Mucosa of rectum (tissue), 2 donors: Measurements from ENCODE around the gene RHOV.

Experiments used
- H3K27ac ChIP-seq, 2 donors: one replicate each; pipeline ENCODE4 v1.7.0; 2013; ENCODE audit warnings: inconsistent platforms in 2 of 2, low read depth in 2 of 2, low read length in 2 of 2
- H3K27me3 ChIP-seq, 2 donors: one replicate each; pipeline ENCODE4 v1.7.0; 2013; ENCODE audit warnings: low read length in 2 of 2; ENCODE audit not compliant: control insufficient read depth in 2 of 2, insufficient read depth in 2 of 2
- H3K36me3 ChIP-seq, 2 donors: one replicate each; pipeline ENCODE4 v1.7.0; 2013; ENCODE audit warnings: low read length in 2 of 2; ENCODE audit not compliant: control insufficient read depth in 2 of 2, insufficient read depth in 2 of 2
- H3K4me1 ChIP-seq, 2 donors: one replicate each; pipeline ENCODE4 v1.7.0; 2013; ENCODE audit warnings: low read length in 2 of 2, mild to moderate bottlenecking in 1 of 2; ENCODE audit not compliant: control insufficient read depth in 2 of 2, insufficient read depth in 2 of 2
- H3K4me3 ChIP-seq, 2 donors: one replicate each; pipeline ENCODE4 v1.7.0; 2013; ENCODE audit warnings: low read length in 2 of 2
- H3K9ac ChIP-seq, 2 donors: one replicate each; pipeline ENCODE4 v1.7.0; 2013; ENCODE audit warnings: low read length in 2 of 2, low read depth in 1 of 2, mild to moderate bottlenecking in 1 of 2
- H3K9me3 ChIP-seq, 2 donors: one replicate each; pipeline ENCODE4 v1.7.0; 2013; ENCODE audit warnings: low read length in 2 of 2; ENCODE audit not compliant: control insufficient read depth in 2 of 2
- donor health status: healthy.
- donor health status: Normal muscosa, but diverticular disease.

RHOV gene

DNA sequence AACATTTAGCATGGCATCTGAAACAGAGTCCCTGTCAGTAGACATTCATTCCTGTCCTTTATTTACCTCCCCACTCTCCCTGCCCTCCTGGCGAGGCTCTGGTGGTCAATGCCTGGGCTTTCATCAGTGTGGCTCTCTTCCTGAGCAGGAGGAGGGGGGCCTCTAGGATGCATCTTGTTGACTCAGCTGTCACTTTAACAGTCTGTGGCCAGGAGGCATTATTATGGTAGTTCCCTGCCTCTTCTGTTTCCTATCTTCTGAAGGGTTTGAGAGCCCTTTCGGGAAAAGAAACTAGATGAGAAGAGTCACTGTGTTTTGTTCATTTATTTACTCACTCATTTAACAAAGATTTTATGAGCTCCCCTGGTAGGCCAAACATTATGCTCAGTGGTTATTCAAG, 43.1 kb downstream of the RHOV start:
- H3K4me3 ChIP-seq = no peak overlapping the region
- no peaks in the 10 kb centered on the region for H3K9me3 ChIP-seq
- peaks cover 0 to under 1% of the 10 kb centered on the region in 2 donors for H3K36me3 ChIP-seq
- H3K9ac ChIP-seq = no peak overlapping the region
- H3K27ac ChIP-seq = no peak overlapping the region
- H3K4me1 ChIP-seq = peaks cover 18 to 22% of the 10 kb centered on the region in 2 donors
- no peaks in the 10 kb centered on the region for H3K27me3 ChIP-seq

DNA sequence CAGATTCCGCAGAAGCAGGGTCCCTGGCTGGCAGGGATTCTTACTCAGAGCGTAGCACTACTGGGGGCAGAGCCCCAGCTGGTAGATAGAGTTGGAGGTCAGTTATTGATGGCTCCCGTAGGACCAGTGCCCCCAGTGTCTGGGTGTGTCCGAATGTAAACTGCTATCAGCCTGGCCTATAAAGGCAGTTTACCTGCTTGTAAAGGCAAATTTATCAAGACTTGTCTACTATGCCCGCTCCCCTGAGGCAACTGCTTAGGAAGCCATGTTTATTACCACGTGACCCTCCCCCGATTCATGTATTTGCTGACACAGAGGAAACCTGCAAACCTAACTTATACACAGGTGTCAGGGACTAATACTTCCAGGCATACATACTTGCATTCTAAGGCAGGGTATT, 44.9 kb downstream of the RHOV start:
- Histone ChIP-seq H3K36me3 (no peaks in the 10 kb centered on the region), H3K27me3 (no peaks in the 10 kb centered on the region), H3K4me1 (peaks cover 24 to 38% of the 10 kb centered on the region in 2 donors), H3K9ac (peak overlapping the region in 1 of 2 donors; percentile 86), H3K4me3 (peak overlapping the region; percentile 81), H3K27ac (peak overlapping the region; percentile 94 to 96), H3K9me3 (no peaks in the 10 kb centered on the region)

DNA sequence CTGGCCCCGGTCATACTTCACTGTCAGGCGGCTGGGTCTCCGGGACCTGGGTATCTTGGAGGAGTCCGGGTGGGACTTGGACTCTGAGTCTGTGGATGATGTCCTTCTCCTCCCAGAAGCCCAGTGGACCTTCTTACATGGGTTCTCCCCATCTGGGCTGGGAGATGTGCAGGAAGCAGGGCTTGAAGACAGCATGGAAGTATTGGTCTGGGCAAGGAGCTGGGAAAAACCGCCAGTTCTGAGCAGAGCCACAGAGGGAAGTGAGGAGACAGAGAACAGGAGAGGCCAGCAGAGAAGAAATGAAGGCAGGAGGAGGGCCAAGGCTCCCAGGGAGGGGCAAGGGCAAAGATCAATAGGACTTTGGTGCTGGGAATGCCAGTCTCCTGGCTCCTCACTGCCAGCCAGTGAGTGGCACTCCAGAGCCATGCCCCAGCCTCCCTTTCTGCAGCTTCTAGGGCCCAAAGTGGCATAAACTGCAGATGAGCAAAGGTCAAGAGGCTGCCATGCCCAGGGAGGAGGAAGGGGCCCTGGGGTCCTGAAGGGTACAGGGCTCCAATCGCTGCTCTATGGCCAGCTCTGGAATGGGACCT, 45.5 kb downstream of the RHOV start, which contains the start of gene PPP1R14D:
Gene PPP1R14D, minus strand, starts transcription at position 262 of the 590 bp plus-strand sequence. Its CDS starts 67 bp downstream, at position 195.
- Histone ChIP-seq H3K4me3 (peak within 1 kb of the TSS; percentile 81), H3K36me3 (no peaks in the 10 kb centered on the region), H3K4me1 (peaks cover 27 to 44% of the 10 kb centered on the region in 2 donors), H3K9ac (peak within 1 kb of the TSS; percentile 83 to 86), H3K27me3 (no peaks in the 10 kb centered on the region), H3K27ac (peak within 1 kb of the TSS; percentile 94 to 96), H3K9me3 (no peaks in the 10 kb centered on the region)

- Histone ChIP-seq H3K27me3 (no peaks in the 10 kb centered on the region), H3K4me1 (peaks cover 27 to 48% of the 10 kb centered on the region in 2 donors), H3K4me3 (peak overlapping the region; percentile 81), H3K27ac (peak overlapping the region; percentile 89 to 96), H3K36me3 (no peaks in the 10 kb centered on the region), H3K9ac (peak overlapping the region; percentile 41 to 62), H3K9me3 (no peaks in the 10 kb centered on the region)
These were observed 47.5 kb downstream of the RHOV start for GRCh38 chr15:40826423-40827075.

DNA sequence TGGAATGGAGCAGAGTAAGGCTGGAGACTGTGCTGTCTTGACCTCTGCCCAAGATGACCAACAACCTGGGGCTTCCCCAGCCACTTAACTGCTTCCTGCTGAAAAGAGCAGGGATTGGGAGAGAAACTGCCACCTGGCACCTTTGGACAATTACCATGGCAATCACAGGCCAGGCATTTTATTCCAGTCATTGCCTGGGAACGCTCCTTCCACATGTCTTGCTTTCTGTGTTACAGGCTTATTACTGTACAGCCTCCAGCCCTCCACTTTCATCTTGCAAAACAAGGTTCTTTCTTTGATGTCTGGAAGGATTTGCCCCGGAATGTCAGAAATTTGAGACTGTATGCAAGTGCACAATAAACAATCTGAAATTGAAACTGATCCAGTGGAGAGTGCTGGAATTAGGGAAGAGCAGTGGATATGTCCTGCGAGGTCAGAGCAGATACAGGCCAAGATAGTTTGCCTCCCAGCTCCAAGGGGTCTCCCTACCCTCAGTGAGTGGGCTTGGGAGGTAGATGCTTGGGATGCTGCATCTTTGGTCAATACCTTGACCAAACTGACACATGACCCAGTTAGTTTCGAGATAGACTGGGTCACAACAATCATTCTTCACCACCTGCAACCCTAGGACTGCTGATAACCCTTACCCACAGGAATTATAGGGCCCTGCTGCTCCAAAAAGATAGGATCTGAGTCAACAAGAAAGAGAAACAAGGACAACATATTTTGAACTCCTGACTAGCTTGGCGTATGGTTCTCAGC, 48.2 kb downstream of the RHOV start:
- Histone ChIP-seq H3K27ac (peak overlapping the region; percentile 89 to 96), H3K9me3 (no peaks in the 10 kb centered on the region), H3K4me1 (peaks cover 27 to 48% of the 10 kb centered on the region in 2 donors), H3K36me3 (no peaks in the 10 kb centered on the region), H3K27me3 (no peaks in the 10 kb centered on the region), H3K4me3 (peak overlapping the region; percentile 81), H3K9ac (peak overlapping the region; percentile 56 to 62)

DNA sequence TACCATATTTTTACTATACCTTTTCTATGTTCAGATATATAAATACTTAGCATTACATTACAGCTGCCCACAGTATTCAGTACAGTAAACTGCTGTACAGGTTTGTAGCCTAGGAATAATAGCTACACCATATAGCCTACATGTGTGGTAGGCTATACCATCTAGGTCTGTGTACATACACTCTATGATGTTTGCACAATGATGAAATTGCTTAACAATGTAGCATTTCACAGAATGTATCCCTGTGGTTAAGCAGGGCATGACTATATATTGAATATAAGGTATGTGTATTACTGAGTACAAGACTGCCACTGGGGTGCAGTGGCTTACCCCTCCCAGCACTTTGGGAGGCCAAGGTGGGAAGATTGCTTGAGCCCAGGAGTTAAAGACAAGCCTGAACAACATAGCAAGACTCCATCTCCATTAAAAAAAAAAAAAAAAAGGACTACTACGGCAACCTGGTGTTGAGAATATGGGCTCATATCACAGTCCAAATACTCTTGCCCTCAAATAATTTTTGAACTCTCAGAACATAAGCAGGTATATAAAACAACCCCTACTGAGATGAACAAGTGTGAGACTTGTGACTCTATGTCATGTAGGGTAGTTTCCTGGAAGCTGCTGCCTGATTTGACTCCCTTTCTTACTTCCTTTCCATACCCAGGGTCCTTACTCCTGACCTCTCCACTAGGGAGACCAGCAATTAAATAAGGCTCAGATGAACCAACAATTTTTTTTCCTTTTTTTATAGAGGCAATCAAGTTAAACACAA, 50.3 kb downstream of the RHOV start:
- Histone ChIP-seq H3K4me1 (peaks cover 24 to 38% of the 10 kb centered on the region in 2 donors), H3K9ac (peak overlapping the region; percentile 24 to 43), H3K27ac (peak overlapping the region; percentile 61 to 65), H3K27me3 (no peaks in the 10 kb centered on the region), H3K36me3 (no peaks in the 10 kb centered on the region), H3K4me3 (peak overlapping the region; percentile 7 to 22), H3K9me3 (no peaks in the 10 kb centered on the region)
